ENCODE results near the gene LCN6.
"Not testable (repeated sequence)": the region's sequence is repeated elsewhere in the genome, so short reads cannot be mapped to it uniquely, and the experiment has no call there.

LCN6 gene

GRCh38 chr9:136782452-136782851 is 34.1 kb upstream of the LCN6 start:
- no peak for DNase-seq

GRCh38 chr9:136779808-136780207 is 31.5 kb upstream of the LCN6 start:
- no peak for DNase-seq

GRCh38 chr9:136777359-136777758 is 29.0 kb upstream of the LCN6 start:
- no peak for DNase-seq

GRCh38 chr9:136776947-136777346 is 28.6 kb upstream of the LCN6 start:
- no peak for DNase-seq

- no peak for DNase-seq
These were observed 26.9 kb upstream of the LCN6 start for GRCh38 chr9:136775191-136775590.

- no peak for DNase-seq
These were observed 26.2 kb upstream of the LCN6 start for GRCh38 chr9:136774416-136775045.

- no peak for DNase-seq
These were observed 25.2 kb upstream of the LCN6 start for GRCh38 chr9:136773386-136774044.

GRCh38 chr9:136771907-136772415 is 23.6 kb upstream of the LCN6 start:
- no peak for DNase-seq

GRCh38 chr9:136769710-136770191 is 21.4 kb upstream of the LCN6 start:
- DNase-seq = no peak

- not testable (repeated sequence) for DNase-seq
These were observed 18.2 kb upstream of the LCN6 start for GRCh38 chr9:136766410-136767120.

- DNase-seq = not testable (repeated sequence)
These were observed 17.6 kb upstream of the LCN6 start for GRCh38 chr9:136765745-136766409.

- DNase-seq = no peak
These were observed 16.7 kb upstream of the LCN6 start for GRCh38 chr9:136765041-136765440.

GRCh38 chr9:136764301-136764891 is 16.1 kb upstream of the LCN6 start, which contains the start of gene LCN15:
Gene LCN15, minus strand, starts transcription at chr9:136764518. Its CDS starts 30 bp downstream, at chr9:136764488.
- no peak for DNase-seq

- no peak for DNase-seq
These were observed 15.3 kb upstream of the LCN6 start for GRCh38 chr9:136763649-136764035.

GRCh38 chr9:136762915-136763648 is 14.8 kb upstream of the LCN6 start:
- peak in 1 of 2 experiments; percentile 20 for DNase-seq

GRCh38 chr9:136762221-136762691 is 13.9 kb upstream of the LCN6 start:
- no peak for DNase-seq

GRCh38 chr9:136761545-136761981 is 13.2 kb upstream of the LCN6 start:
- DNase-seq = no peak

GRCh38 chr9:136760834-136761544 is 12.7 kb upstream of the LCN6 start:
- not testable (repeated sequence) for DNase-seq

GRCh38 chr9:136760424-136760823 is 12.1 kb upstream of the LCN6 start:
- no peak for DNase-seq

GRCh38 chr9:136759436-136760325 is 11.4 kb upstream of the LCN6 start:
- DNase-seq = no peak
